PC-9 (cell line): ENCODE data around the gene LAMP1. TPM values are rescaled to one million over a fixed set of nuclear protein-coding genes. Genes with fewer than 3 reads are reported as not detected.
"Not testable (repeated sequence)": the region's sequence is repeated elsewhere in the genome, so short reads cannot be mapped to it uniquely, and the experiment has no call there.

Experiments
- BruUV-seq: library from RNA; stranded (reverse); fragments of 400-500 nt; replicated peaks from 2 replicates; lab custom pipeline; 2021; lab: Mats Ljungman, UMichigan
- CTCF ChIA-PET: fragments of 300-600 bp; sonication (Branson Sonifier 250); formaldehyde crosslinking; loops from one replicate; lab custom pipeline; 2022; ENCODE audit warnings: antibody characterized with exemption; lab: Charles Lee
- POLR2A ChIA-PET: fragments of 300-600 bp; sonication (Branson Sonifier 250); formaldehyde crosslinking; loops from one replicate; lab custom pipeline; 2022; ENCODE audit warnings: antibody characterized with exemption; ENCODE audit not compliant: unreplicated experiment; lab: Charles Lee
- DNase-seq, 2 experiments: peaks; one replicate each; pipeline versions ENCODE4 v3.0.0 to v3.0.0-alpha.2; 2015 to 2022; ENCODE audit warnings: mixed read lengths in 1 of 2
- H2AFZ ChIP-seq: fragments of 200-600 bp; sonication (generic); 2 replicates; pipeline ENCODE4 v1.8.1; 2017; ENCODE audit warnings: antibody characterized with exemption
- H3F3A ChIP-seq: fragments of 200-600 bp; sonication (generic); 2 replicates; pipeline ENCODE4 v1.8.1; 2017; ENCODE audit warnings: antibody characterized with exemption, mild to moderate bottlenecking, low read depth; ENCODE audit not compliant: insufficient read depth
- H3K27ac ChIP-seq: fragments of 200-600 bp; sonication (generic); 2 replicates; pipeline ENCODE4 v1.6.1; 2016; ENCODE audit warnings: mixed run types
- H3K27me3 ChIP-seq: fragments of 200-600 bp; sonication (generic); 2 replicates; pipeline ENCODE4 v1.6.1; 2016; ENCODE audit warnings: low read depth, mixed run types; ENCODE audit not compliant: insufficient read depth
- H3K36me3 ChIP-seq: fragments of 200-600 bp; sonication (generic); 2 replicates; pipeline ENCODE4 v1.6.1; 2016; ENCODE audit warnings: low read depth, mixed run types
- H3K4me1 ChIP-seq: fragments of 200-600 bp; sonication (generic); replicated peaks from 2 replicates; pipeline ENCODE4 v1.6.1; 2016; ENCODE audit warnings: mixed run types; ENCODE audit not compliant: insufficient read depth
- H3K4me2 ChIP-seq: fragments of 200-600 bp; sonication (generic); 2 replicates; pipeline ENCODE4 v1.6.1; 2017; ENCODE audit warnings: mixed run types
- H3K4me3 ChIP-seq: fragments of 200-600 bp; sonication (generic); 2 replicates; pipeline ENCODE4 v1.6.1; 2016; ENCODE audit warnings: mixed run types
- H3K79me2 ChIP-seq: fragments of 200-600 bp; sonication (generic); 2 replicates; pipeline ENCODE4 v1.6.1; 2017; ENCODE audit warnings: low read depth, mixed run types
- H3K9me2 ChIP-seq: fragments of 200-600 bp; sonication (generic); 2 replicates; pipeline ENCODE4 v1.8.1; 2017; ENCODE audit warnings: mild to moderate bottlenecking; ENCODE audit not compliant: insufficient read depth
- H3K9me3 ChIP-seq: fragments of 200-600 bp; sonication (generic); 2 replicates; pipeline ENCODE4 v1.8.1; 2016; ENCODE audit warnings: low read depth; ENCODE audit not compliant: insufficient read depth
- H4K20me1 ChIP-seq: fragments of 200-600 bp; sonication (generic); 2 replicates; pipeline ENCODE4 v1.8.1; 2017; ENCODE audit not compliant: insufficient read depth
- EZH2 ChIP-seq: fragments of 200-600 bp; sonication (generic); IDR thresholded peaks from 2 replicates; pipeline ENCODE4 v1.8.0; 2017; ENCODE audit warnings: antibody characterized with exemption, low read depth
- intact Hi-C: fragments of 100-400 bp; cut with micrococcal nuclease; formaldehyde crosslinking; loops from one replicate; pipeline ENCODE4 v1.10.0; 2022; ENCODE audit not compliant: unreplicated experiment
- total RNA-seq: library from RNA; stranded (reverse); gene quantifications from 2 replicates; pipeline ENCODE4 v1.2.3, GENCODE V29; 2021
- TF ChIP-seq, protein P1 (sequence below): fragments of 200-600 bp; sonication (generic); conservative IDR thresholded peaks from 2 replicates; pipeline ENCODE4 v1.6.1; 2017; ENCODE audit warnings: mixed run types, antibody characterized with exemption, mild to moderate bottlenecking, moderate library complexity

LAMP1 gene
- total RNA-seq, 1 experiment from 2014 or later: 186 TPM

DNA sequence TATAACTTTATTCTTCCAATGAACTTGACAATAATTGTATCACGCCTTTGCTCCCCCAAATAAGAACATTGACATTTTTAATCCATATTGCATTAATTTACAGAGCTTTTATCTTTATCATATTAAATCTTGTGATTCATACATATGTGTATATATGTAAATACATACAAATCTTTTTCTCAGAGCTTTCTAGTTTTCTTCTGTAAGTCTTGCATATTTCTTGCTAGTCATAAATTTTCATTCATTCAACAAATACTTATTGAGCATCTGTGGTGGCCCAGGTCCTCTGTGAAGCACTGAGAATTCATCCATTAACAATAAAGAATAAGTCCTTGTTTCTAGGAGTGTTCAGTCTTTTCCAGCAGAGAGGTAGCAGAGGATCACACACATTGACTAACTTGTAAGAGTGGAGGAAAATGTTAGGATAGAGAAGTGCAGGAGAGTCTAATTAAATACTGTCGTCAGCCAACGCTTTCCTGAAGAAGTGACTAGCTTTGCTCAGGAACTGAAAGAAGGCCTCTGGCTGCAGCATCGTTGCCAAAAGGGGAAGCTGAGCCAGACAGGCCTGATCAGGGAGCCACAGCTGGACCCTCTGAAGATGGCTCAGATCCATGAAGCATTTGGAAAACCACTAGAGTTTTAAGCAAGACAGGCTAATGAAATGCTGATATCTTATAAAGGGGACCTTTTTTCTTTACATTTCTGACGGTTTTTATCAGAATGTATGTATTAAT is 38.6 kb upstream of the LAMP1 start:
- H3K4me1 ChIP-seq: no peaks in the 10 kb centered on the region
- intact Hi-C loops: no loop called here
- no TSS peak for BruUV-seq
- TF ChIP-seq, protein P1, sequence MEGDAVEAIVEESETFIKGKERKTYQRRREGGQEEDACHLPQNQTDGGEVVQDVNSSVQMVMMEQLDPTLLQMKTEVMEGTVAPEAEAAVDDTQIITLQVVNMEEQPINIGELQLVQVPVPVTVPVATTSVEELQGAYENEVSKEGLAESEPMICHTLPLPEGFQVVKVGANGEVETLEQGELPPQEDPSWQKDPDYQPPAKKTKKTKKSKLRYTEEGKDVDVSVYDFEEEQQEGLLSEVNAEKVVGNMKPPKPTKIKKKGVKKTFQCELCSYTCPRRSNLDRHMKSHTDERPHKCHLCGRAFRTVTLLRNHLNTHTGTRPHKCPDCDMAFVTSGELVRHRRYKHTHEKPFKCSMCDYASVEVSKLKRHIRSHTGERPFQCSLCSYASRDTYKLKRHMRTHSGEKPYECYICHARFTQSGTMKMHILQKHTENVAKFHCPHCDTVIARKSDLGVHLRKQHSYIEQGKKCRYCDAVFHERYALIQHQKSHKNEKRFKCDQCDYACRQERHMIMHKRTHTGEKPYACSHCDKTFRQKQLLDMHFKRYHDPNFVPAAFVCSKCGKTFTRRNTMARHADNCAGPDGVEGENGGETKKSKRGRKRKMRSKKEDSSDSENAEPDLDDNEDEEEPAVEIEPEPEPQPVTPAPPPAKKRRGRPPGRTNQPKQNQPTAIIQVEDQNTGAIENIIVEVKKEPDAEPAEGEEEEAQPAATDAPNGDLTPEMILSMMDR: no peak
- no peak for TF ChIP-seq EZH2
- POLR2A ChIA-PET: no interaction called here
- no peak for DNase-seq
- H3K27ac ChIP-seq: no peak overlapping the region
- no peaks in the 10 kb centered on the region for H3K9me3 ChIP-seq
- H3K36me3 ChIP-seq: peaks cover 29% of the 10 kb centered on the region
- no peak overlapping the region for H2AFZ ChIP-seq
- no peak overlapping the region for H3K4me2 ChIP-seq
- H3K4me3 ChIP-seq: no peak overlapping the region
- H3K27me3 ChIP-seq: no peaks in the 10 kb centered on the region
- H3K9me2 ChIP-seq: no peaks in the 10 kb centered on the region
- CTCF ChIA-PET: interaction anchor here (0.6 kb wide), 1 partner anchor 118 kb away, joined by 5 read pairs; no protein-coding TSS in a partner anchor
- peaks cover 7% of the 10 kb centered on the region for H3F3A ChIP-seq
- H4K20me1 ChIP-seq: no peaks in the 10 kb centered on the region; the same call in none of the 2 replicates
- H3K79me2 ChIP-seq: no peaks in the 10 kb centered on the region

DNA sequence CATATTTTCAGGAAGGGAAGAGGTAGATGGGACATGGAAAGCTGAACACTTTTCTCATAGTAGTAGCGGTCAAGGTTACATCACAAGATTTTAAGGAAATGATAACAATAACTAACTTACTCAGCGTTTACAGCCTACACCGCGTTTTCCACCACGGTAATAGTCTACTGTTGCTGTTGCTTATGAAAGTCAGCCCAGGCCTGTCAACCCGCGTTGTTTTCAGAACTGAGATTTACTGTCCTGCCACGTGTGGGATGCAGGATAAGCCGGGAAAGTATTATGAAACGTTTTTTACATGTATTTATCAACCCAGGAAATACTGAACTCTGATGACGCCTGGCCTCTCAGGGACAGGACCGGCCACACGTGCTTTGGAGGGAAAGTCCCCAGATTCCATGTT is 36.0 kb upstream of the LAMP1 start:
- POLR2A ChIA-PET: no interaction called here
- Histone ChIP-seq H3K79me2 (no peaks in the 10 kb centered on the region), H3K27ac (no peak overlapping the region), H3K36me3 (peaks cover 31% of the 10 kb centered on the region), H3K9me2 (no peaks in the 10 kb centered on the region), H3K27me3 (no peaks in the 10 kb centered on the region), H3K4me2 (no peak overlapping the region), H3F3A (peaks cover 11% of the 10 kb centered on the region), H3K4me3 (no peak overlapping the region), H2AFZ (no peak overlapping the region), H4K20me1 (no peaks in the 10 kb centered on the region; the same call in none of the 2 replicates), H3K9me3 (no peaks in the 10 kb centered on the region), H3K4me1 (no peaks in the 10 kb centered on the region)
- DNase-seq: no peak
- BruUV-seq: no TSS peak
- CTCF ChIA-PET: no interaction called here
- intact Hi-C loops: no loop called here
- TF ChIP-seq EZH2: no peak
- TF ChIP-seq, protein P1: no peak

DNA sequence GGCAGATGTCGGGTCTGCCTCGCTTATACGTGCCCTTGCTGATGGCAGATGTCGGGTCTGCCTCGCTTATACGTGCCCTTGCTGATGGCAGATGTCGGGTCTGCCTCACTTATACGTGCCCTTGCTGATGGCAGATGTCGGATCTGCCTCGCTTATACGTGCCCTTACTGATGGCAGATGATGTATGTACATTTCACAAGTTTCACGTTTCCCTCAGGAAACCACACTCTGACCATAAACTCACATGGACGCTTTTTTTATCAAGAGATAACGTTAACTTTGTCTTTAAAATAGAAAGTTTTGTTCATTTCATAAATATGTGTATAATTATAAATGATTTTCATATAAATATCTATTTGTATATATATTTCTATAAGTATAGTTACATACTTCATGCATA is 34.0 kb upstream of the LAMP1 start:
- POLR2A ChIA-PET, CTCF ChIA-PET, H3K9me2 ChIP-seq: not testable (repeated sequence)

More for the DNA sequence above, 34.0 kb upstream of the LAMP1 start:
- H3K4me3 ChIP-seq, H3K4me2 ChIP-seq, intact Hi-C loops, H3K27ac ChIP-seq, H4K20me1 ChIP-seq, H3F3A ChIP-seq, H3K79me2 ChIP-seq, H3K9me3 ChIP-seq, BruUV-seq, DNase-seq, H3K4me1 ChIP-seq, H3K27me3 ChIP-seq, H2AFZ ChIP-seq: not testable (repeated sequence)
- H3K36me3 ChIP-seq: peaks cover 25% of the 10 kb centered on the region
